Measurements from ENCODE around the gene PTPN2. TPM values are rescaled to one million over a fixed set of nuclear protein-coding genes. Genes with fewer than 3 reads are reported as not detected.

Gene PTPN2
- total and polyA plus RNA-seq, 2 donors (not counting 1 experiment from before 2014, with no cell fraction given): 41.2 to 75.5 TPM

DNA sequence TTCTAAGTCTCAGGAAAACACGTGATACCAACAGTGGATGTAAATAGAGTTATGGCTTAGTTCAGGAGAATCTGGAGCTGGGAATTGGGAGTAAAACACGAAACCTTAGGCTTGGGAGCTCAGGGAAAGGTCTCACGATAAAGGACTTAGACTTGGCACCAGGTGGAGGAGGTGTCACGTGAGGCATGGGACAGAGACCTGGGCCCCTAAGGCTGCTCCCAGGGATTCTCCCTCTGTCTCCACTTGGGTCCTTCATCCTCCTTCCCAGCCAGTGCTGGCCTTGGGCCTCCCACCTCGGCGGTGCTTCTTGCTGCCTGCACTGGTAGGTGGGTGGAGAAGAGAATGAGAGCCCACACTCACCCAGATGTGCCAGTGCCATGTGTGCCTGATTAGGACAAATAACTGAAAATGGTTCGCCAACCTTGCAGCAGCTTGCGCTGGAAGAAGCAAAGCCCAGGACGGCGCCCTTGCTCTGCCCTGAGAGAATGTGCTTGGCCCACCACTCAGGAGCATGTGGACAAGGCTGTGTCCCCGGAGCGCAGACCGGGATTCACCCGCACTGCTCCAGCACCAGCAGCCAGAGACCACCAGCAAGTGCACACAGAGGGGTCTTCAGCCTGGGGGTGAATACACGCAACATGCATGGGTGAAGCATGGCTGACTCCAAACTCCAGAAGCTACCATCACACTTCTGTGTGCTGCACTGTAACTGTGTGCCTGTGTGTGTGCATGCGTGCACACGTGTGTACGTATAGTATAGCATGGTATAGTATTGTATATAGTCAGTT lies 133.1 kb downstream of the PTPN2 start:
- no peak for DNase-seq
- H3K4me3 ChIP-seq (ENCODE audit: control extremely low read depth in 1 of 5, extremely low read depth in 1 of 5, insufficient read depth in 1 of 5, low read depth in 2 of 5, low read length in 4 of 5): peak overlapping the region in 1 of 5 experiments; percentile 3
- H3K79me2 ChIP-seq (ENCODE audit: control insufficient read depth, insufficient read depth, low read length): no peaks in the 10 kb centered on the region
- CTCF ChIA-PET: interaction anchor here (1.5 to 2.3 kb wide), 3 partner anchors 140 to 184 kb away, joined by 4 to 8 read pairs (median 7); no protein-coding TSS in a partner anchor
- no peak overlapping the region for H3K27ac ChIP-seq (ENCODE audit: low read length in 2 of 2)
- peaks cover 31% of the 10 kb centered on the region for H3K27me3 Mint-ChIP-seq
- H3K4me3 Mint-ChIP-seq: peak overlapping the region; percentile 61
- 96% methylated on average over 14 of the region's 18 CpGs for WGBS (ENCODE audit: insufficient coverage)
- H3K4me1 ChIP-seq (ENCODE audit: control insufficient read depth in 2 of 2, insufficient read depth in 2 of 2, low read length in 2 of 2): peaks cover 12 to 20% of the 10 kb centered on the region in 2 donors
- H3K27me3 ChIP-seq (replicated peaks in 1 of 4; ENCODE audit: control extremely low read depth in 1 of 4, control insufficient read depth in 3 of 4, insufficient read depth in 4 of 4, low read length in 3 of 4): peaks cover 0 to 26% (median 2%) of the 10 kb centered on the region in 4 experiments
- intact Hi-C loops (cut with micrococcal nuclease): no loop called here
- peaks cover 17% of the 10 kb centered on the region for H3K4me1 Mint-ChIP-seq
- H3K36me3 ChIP-seq (replicated peaks in 1 of 2; ENCODE audit: control extremely low read depth in 1 of 2, control insufficient read depth in 1 of 2, extremely low read depth in 1 of 2, insufficient read depth in 2 of 2, low read length in 1 of 2): no peaks in the 10 kb centered on the region
- H3K9ac ChIP-seq (ENCODE audit: low read length): peak overlapping the region; percentile 32
- POLR2A ChIA-PET: interaction anchor here (0.5 kb wide), 1 partner anchor 1483 kb away, joined by 5 read pairs; no protein-coding TSS in a partner anchor
- ATAC-seq (ENCODE audit: low read depth): no peak
- TF ChIP-seq, protein P1, sequence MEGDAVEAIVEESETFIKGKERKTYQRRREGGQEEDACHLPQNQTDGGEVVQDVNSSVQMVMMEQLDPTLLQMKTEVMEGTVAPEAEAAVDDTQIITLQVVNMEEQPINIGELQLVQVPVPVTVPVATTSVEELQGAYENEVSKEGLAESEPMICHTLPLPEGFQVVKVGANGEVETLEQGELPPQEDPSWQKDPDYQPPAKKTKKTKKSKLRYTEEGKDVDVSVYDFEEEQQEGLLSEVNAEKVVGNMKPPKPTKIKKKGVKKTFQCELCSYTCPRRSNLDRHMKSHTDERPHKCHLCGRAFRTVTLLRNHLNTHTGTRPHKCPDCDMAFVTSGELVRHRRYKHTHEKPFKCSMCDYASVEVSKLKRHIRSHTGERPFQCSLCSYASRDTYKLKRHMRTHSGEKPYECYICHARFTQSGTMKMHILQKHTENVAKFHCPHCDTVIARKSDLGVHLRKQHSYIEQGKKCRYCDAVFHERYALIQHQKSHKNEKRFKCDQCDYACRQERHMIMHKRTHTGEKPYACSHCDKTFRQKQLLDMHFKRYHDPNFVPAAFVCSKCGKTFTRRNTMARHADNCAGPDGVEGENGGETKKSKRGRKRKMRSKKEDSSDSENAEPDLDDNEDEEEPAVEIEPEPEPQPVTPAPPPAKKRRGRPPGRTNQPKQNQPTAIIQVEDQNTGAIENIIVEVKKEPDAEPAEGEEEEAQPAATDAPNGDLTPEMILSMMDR (IDR thresholded peaks at IDR 0.05): no peak
- TF ChIP-seq EZH2 (IDR thresholded peaks at IDR 0.05; ENCODE audit: borderline replicate concordance, insufficient read depth, low read depth, low read length, poor library complexity, severe bottlenecking): no peak
- no peaks in the 10 kb centered on the region for H3K9me3 ChIP-seq (ENCODE audit: control extremely low read depth in 1 of 3, control insufficient read depth in 2 of 3, insufficient read depth in 1 of 3, low read length in 2 of 3)
- H3K9me3 Mint-ChIP-seq (ENCODE audit: insufficient read depth): no peaks in the 10 kb centered on the region
- no peak overlapping the region for H3K27ac Mint-ChIP-seq
- peak overlapping the region; percentile 62 for H2AFZ ChIP-seq (ENCODE audit: insufficient read depth, low read depth, low read length, poor library complexity, severe bottlenecking)
- H4K20me1 ChIP-seq (ENCODE audit: control insufficient read depth, insufficient read depth, low read length, poor library complexity, severe bottlenecking): no peaks in the 10 kb centered on the region
- peak overlapping the region; percentile 63 for H3K4me2 ChIP-seq (replicated peaks; ENCODE audit: low read depth, low read length, poor library complexity, severe bottlenecking)

Data from B cell (primary cell).